Measurements from ENCODE around the gene HOXB7. TPM values are rescaled to one million over a fixed set of nuclear protein-coding genes. Genes with fewer than 3 reads are reported as not detected.

HOXB7 gene
- total and polyA plus RNA-seq, 3 experiments from 2014 or later = 0.87 to 0.96 (median 0.89) TPM

GRCh38 chr17:48579760-48580554, 30.9 kb downstream of the HOXB7 start:
- peaks cover 25 to 57% (median 40%) of the 10 kb centered on the region in 3 donors for H3K4me1 Mint-ChIP-seq
- Histone ChIP-seq H3K27me3 (ENCODE audit: insufficient read depth, low read length, poor library complexity, severe bottlenecking) (peaks cover 44% of the 10 kb centered on the region), H3K36me3 (ENCODE audit: insufficient read depth, low read length) (no peaks in the 10 kb centered on the region), H3K4me1 (ENCODE audit: insufficient read depth, low read length) (peaks cover 30% of the 10 kb centered on the region), H3K27ac (ENCODE audit: low read depth, low read length) (peak overlapping the region; percentile 81), H3K9me3 (ENCODE audit: low read length) (no peaks in the 10 kb centered on the region), H3K4me3 (ENCODE audit: low read length) (no peak overlapping the region)
- ChIA-PET POLR2A (interaction anchor here (0.7 kb wide), 1 partner anchor 59 kb away, joined by 11 read pairs; no protein-coding TSS in a partner anchor), CTCF (no interaction called here)
- H3K27me3 Mint-ChIP-seq = peaks cover 34 to 55% of the 10 kb centered on the region in 2 donors
- H3K36me3 Mint-ChIP-seq = peaks cover 0 to 5% (median 0%) of the 10 kb centered on the region in 3 donors
- peak overlapping the region; percentile 87 to 98 (median 96) for H3K4me3 Mint-ChIP-seq
- peak overlapping the region in 3 of 8 donors; percentile 6 to 51 (median 8) for H3K27ac Mint-ChIP-seq
- no peaks in the 10 kb centered on the region for H3K9me3 Mint-ChIP-seq
- no peak for DNase-seq

- peaks cover 29% of the 10 kb centered on the region for H3K4me1 ChIP-seq (ENCODE audit: insufficient read depth, low read length)
- H3K4me3 ChIP-seq (ENCODE audit: low read length) = no peak overlapping the region
- Mint-ChIP-seq H3K4me1 (peaks cover 23 to 52% (median 35%) of the 10 kb centered on the region in 3 donors), H3K27ac (peak overlapping the region in 1 of 8 donors; percentile 90), H3K36me3 (peaks cover 0 to 5% (median 0%) of the 10 kb centered on the region in 3 donors), H3K9me3 (no peaks in the 10 kb centered on the region), H3K4me3 (peak overlapping the region; percentile 87 to 98 (median 96)), H3K27me3 (peaks cover 34 to 54% of the 10 kb centered on the region in 2 donors)
- peak overlapping the region; percentile 81 for H3K27ac ChIP-seq (ENCODE audit: low read depth, low read length)
- no peak for DNase-seq
- peaks cover 44% of the 10 kb centered on the region for H3K27me3 ChIP-seq (ENCODE audit: insufficient read depth, low read length, poor library complexity, severe bottlenecking)
- ChIA-PET CTCF (interaction anchor here (1.2 kb wide), 1 partner anchor 11 kb away, joined by 3 read pairs; no protein-coding TSS in a partner anchor), POLR2A (no interaction called here)
- no peaks in the 10 kb centered on the region for H3K9me3 ChIP-seq (ENCODE audit: low read length)
- no peaks in the 10 kb centered on the region for H3K36me3 ChIP-seq (ENCODE audit: insufficient read depth, low read length)
Measured at GRCh38 chr17:48579471-48579759, 31.4 kb downstream of the HOXB7 start.

- Mint-ChIP-seq H3K9me3 (no peaks in the 10 kb centered on the region), H3K36me3 (peaks cover 0 to 5% (median 0%) of the 10 kb centered on the region in 3 donors), H3K27ac (peak overlapping the region in 7 of 8 donors; percentile 6 to 98 (median 85)), H3K4me3 (peak overlapping the region; percentile 87 to 98 (median 96)), H3K27me3 (peaks cover 36 to 48% of the 10 kb centered on the region in 2 donors), H3K4me1 (peaks cover 23 to 52% (median 35%) of the 10 kb centered on the region in 3 donors)
- Histone ChIP-seq H3K27me3 (ENCODE audit: insufficient read depth, low read length, poor library complexity, severe bottlenecking) (peaks cover 44% of the 10 kb centered on the region), H3K36me3 (ENCODE audit: insufficient read depth, low read length) (no peaks in the 10 kb centered on the region), H3K27ac (ENCODE audit: low read depth, low read length) (peak overlapping the region; percentile 81), H3K9me3 (ENCODE audit: low read length) (no peaks in the 10 kb centered on the region), H3K4me3 (ENCODE audit: low read length) (peak overlapping the region; percentile 82), H3K4me1 (ENCODE audit: insufficient read depth, low read length) (peaks cover 29% of the 10 kb centered on the region)
- POLR2A ChIA-PET = no interaction called here
- DNase-seq = no peak
- CTCF ChIA-PET = interaction anchor here (1.2 kb wide), 1 partner anchor 12 kb away, joined by 3 read pairs; no protein-coding TSS in a partner anchor
Measured at GRCh38 chr17:48578616-48579470, 32.0 kb downstream of the HOXB7 start.

- H3K4me3 Mint-ChIP-seq = peak within 1 kb of the TSS; percentile 87 to 98 (median 96)
- DNase-seq = peak; percentile 65 to 85 (median 73)
- ChIA-PET POLR2A (interaction anchor here (0.6 to 1.5 kb wide), 4 partner anchors 17 to 36 kb away, joined by 3 to 4 read pairs (median 4); no protein-coding TSS in a partner anchor), CTCF (interaction anchor here (1.0 to 1.2 kb wide), 2 partner anchors 13 to 15 kb away, joined by 3 read pairs; partner anchors contain the start of gene HOXB5)
- Histone ChIP-seq H3K36me3 (ENCODE audit: insufficient read depth, low read length) (no peaks in the 10 kb centered on the region), H3K27ac (ENCODE audit: low read depth, low read length) (peak within 1 kb of the TSS; percentile 81), H3K4me3 (ENCODE audit: low read length) (peak within 1 kb of the TSS; percentile 82), H3K4me1 (ENCODE audit: insufficient read depth, low read length) (peaks cover 29% of the 10 kb centered on the region), H3K27me3 (ENCODE audit: insufficient read depth, low read length, poor library complexity, severe bottlenecking) (peaks cover 44% of the 10 kb centered on the region), H3K9me3 (ENCODE audit: low read length) (no peaks in the 10 kb centered on the region)
- peak within 1 kb of the TSS; percentile 6 to 98 (median 89) for H3K27ac Mint-ChIP-seq
- peaks cover 36 to 43% of the 10 kb centered on the region in 2 donors for H3K27me3 Mint-ChIP-seq
- H3K36me3 Mint-ChIP-seq = peaks cover 0 to 7% (median 0%) of the 10 kb centered on the region in 3 donors
- peaks cover 23 to 55% (median 35%) of the 10 kb centered on the region in 3 donors for H3K4me1 Mint-ChIP-seq
- H3K9me3 Mint-ChIP-seq = no peaks in the 10 kb centered on the region
Measured at GRCh38 chr17:48577946-48578615, 32.7 kb downstream of the HOXB7 start, which contains the start of gene HOXB4. TSS of gene HOXB4 (minus strand) at chr17:48578350. CDS start at chr17:48578319, 31 bp downstream.

GRCh38 chr17:48577330-48577945, 33.4 kb downstream of the HOXB7 start:
- Mint-ChIP-seq H3K27me3 (peaks cover 30 to 37% of the 10 kb centered on the region in 2 donors), H3K4me1 (peaks cover 22 to 52% (median 32%) of the 10 kb centered on the region in 3 donors), H3K27ac (peak overlapping the region in 6 of 8 donors; percentile 24 to 88 (median 66)), H3K36me3 (peaks cover 0 to 7% (median 0%) of the 10 kb centered on the region in 3 donors), H3K4me3 (peak overlapping the region; percentile 79 to 90 (median 84)), H3K9me3 (no peaks in the 10 kb centered on the region)
- ChIA-PET POLR2A (interaction anchor here (0.6 to 1.5 kb wide), 4 partner anchors 18 to 36 kb away, joined by 3 to 4 read pairs (median 4); no protein-coding TSS in a partner anchor), CTCF (interaction anchor here (1.0 kb wide), 1 partner anchor 16 kb away, joined by 3 read pairs; the partner anchor contains the start of gene HOXB5)
- Histone ChIP-seq H3K4me3 (ENCODE audit: low read length) (peak overlapping the region; percentile 45), H3K27me3 (ENCODE audit: insufficient read depth, low read length, poor library complexity, severe bottlenecking) (peaks cover 39% of the 10 kb centered on the region), H3K36me3 (ENCODE audit: insufficient read depth, low read length) (no peaks in the 10 kb centered on the region), H3K9me3 (ENCODE audit: low read length) (no peaks in the 10 kb centered on the region), H3K4me1 (ENCODE audit: insufficient read depth, low read length) (peaks cover 28% of the 10 kb centered on the region), H3K27ac (ENCODE audit: low read depth, low read length) (peak overlapping the region; percentile 72)
- DNase-seq = peak in 1 of 5 donors; percentile 58

GRCh38 chr17:48576479-48577309, 34.1 kb downstream of the HOXB7 start:
- Mint-ChIP-seq H3K27ac (peak overlapping the region in 2 of 8 donors; percentile 24 to 66), H3K9me3 (no peaks in the 10 kb centered on the region), H3K4me1 (peaks cover 19 to 46% (median 29%) of the 10 kb centered on the region in 3 donors), H3K27me3 (peaks cover 28 to 31% of the 10 kb centered on the region in 2 donors), H3K4me3 (peak overlapping the region; percentile 39 to 90 (median 82)), H3K36me3 (peaks cover 0 to 9% (median 0%) of the 10 kb centered on the region in 3 donors)
- peak overlapping the region; percentile 72 for H3K27ac ChIP-seq (ENCODE audit: low read depth, low read length)
- ChIA-PET CTCF (interaction anchor here (1.0 kb wide), 1 partner anchor 17 kb away, joined by 3 read pairs; the partner anchor contains the start of gene HOXB5), POLR2A (interaction anchor here (1.0 to 1.5 kb wide), 2 partner anchors 33 to 35 kb away, joined by 4 read pairs; no protein-coding TSS in a partner anchor)
- no peaks in the 10 kb centered on the region for H3K9me3 ChIP-seq (ENCODE audit: low read length)
- peaks cover 22% of the 10 kb centered on the region for H3K4me1 ChIP-seq (ENCODE audit: insufficient read depth, low read length)
- H3K4me3 ChIP-seq (ENCODE audit: low read length) = peak overlapping the region; percentile 45
- peaks cover 32% of the 10 kb centered on the region for H3K27me3 ChIP-seq (ENCODE audit: insufficient read depth, low read length, poor library complexity, severe bottlenecking)
- no peaks in the 10 kb centered on the region for H3K36me3 ChIP-seq (ENCODE audit: insufficient read depth, low read length)
- DNase-seq = no peak
